ENCODE measurements around the gene DMD.

Gene DMD

DNA sequence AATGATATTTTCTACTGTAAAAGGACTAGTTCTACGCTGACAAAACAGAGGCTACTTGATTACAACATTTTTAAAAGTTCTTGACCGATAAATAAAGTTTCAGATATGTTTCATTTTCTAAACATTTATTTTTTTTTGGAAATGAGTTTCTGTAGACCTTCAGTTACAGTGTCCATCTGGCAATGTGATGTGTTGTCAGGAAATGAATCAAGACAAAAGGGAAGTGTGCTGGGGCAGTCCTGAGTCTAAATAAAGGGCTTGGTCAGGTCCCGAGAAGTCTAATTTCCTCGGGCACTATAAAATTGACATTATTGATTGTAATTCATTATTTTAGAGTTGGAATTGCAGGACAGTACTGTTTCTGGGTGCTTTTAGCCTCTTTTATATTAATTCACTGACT is 2082.5 kb downstream of the DMD start:
- DNase-seq (ENCODE audit: low read depth, low spot score): no peak

DNA sequence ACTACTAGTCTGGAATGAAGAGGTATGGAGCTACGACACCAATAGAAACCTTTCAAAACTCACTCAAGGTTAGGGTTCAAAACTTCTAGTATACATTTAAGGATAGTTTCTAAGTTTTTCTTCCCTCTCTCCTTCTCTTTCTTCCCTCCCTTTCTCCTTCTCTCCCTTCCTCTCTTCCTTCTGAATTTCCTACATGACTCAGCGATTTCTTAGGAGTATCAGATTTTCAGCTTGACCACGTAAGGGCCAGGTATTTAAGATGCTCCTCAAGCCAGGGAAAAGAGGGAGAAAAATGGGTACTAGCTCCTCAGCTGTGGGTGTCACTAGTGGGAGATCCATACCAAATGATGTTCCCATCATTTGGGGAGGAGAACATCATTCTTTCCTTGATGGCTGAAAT is 2083.6 kb downstream of the DMD start:
- DNase-seq (ENCODE audit: low read depth, low spot score): no peak

DNA sequence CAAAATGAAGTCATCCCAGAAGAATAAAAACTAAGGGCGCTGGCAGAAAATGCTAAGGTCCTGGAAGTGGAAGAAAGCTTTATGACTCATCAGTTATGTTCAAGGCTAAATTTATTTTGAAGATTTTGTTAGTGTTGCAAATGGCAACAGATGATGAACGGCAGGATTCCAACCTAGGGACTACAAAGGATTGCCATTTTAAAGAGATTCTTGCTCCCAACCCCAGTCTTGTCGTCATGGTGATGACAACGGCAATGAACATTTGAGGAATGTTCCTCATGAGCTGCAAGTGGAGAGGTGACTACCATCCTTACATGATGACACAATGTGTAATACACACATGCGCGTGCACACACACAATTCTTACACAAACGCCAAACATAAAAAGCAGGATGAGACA is 2085.1 kb downstream of the DMD start:
- no peak for DNase-seq (ENCODE audit: low read depth, low spot score)

DNA sequence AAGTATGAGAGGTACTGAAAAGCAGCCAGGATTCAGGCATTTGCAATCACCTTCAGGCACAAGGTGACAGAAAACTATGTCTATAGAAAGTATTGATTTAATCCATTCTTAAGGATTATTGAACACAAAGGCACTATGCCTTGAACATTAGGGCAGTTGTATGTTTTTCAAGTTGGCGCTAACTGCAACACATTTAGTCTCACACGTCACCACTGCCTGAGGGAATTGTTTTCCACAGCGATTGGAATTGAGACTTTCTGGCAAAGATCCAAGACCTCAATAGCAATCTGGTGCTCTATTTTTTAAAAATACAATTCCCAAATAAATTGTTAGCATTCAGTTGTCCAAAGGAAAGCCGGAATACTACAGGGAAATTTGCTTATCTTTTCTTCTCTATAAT is 2086.8 kb downstream of the DMD start:
- DNase-seq (ENCODE audit: low read depth, low spot score): no peak

DNA sequence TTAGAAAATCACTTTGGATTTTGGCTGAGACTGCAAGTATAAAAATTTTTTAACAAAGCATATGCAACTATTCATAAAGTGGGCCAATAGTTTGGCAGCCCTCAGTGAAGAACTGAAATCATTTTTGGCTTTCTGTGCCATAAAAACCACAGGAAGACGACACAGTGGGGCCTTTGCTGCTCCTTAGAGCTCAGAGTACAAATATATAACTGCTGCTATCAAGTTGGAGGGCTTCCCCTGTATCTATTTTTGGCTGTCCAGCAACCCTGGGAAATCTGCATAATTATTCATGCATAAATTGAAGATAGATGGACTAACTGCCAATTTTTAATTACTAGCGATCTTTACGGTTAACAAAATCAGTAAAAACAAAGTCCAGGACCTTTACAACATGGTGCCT is 2088.0 kb downstream of the DMD start:
- no peak for DNase-seq (ENCODE audit: low read depth, low spot score)

DNA sequence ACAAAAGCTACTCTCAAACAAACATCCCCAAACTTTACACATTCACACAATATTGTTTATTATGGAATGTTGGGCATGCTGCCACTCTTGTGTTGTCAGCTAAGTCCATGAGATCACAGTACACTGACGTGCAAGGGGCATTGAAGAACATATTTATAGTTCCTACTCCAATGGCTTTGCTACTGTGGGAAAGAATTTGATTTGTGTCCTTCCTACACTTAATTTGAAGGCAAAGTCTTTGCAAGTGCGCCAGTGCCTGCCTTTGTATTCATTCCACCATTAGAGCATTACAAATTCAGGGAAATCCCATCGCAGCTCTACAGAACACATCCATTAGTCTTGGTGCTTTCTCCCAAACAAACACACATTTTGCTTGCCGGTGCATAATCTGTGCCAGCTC is 2094.1 kb downstream of the DMD start:
- DNase-seq (ENCODE audit: low read depth, low spot score): no peak

- no peak for DNase-seq (ENCODE audit: low read depth, low spot score)
Measured at GRCh38 chrX:31115398-31115797, 2096.0 kb downstream of the DMD start.

GRCh38 chrX:31114858-31115257 is 2096.5 kb downstream of the DMD start:
- no peak for DNase-seq (ENCODE audit: low read depth, low spot score)

DNA sequence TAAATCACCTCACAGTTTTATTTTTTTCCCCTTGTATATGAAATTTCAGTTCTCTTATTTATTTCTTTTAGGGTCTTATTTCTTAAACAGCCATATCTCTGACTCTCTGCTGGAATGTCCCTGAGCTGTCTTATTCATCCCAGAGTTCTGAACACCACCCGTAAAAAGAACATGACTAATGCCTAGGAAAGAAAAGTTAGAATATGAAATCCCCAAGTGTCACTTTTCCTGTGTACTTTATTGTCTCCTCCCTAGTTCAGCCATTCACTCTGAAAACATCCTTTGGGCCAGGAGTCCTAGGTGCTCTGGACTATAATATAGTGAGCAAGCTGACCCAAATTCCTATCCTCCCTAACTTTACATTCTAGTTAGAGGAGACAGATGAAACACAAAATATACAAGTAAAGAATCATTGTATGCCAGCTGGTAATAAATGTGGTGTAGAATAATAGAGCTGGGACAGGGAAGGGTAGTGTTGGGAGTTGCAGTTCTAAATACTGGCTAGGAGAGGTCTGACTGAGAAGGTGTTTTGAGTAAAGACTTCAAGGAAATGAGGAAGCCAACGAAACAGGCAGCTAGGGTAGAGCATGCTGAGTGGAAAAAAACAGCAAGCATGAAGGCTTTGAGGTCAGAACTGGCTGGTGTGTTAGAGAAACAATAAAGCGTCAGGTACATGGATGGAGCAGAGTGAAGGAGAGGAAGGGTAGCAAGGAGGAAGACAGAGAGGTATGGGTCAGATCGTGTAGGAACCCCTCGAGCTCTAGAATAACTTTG is 2098.9 kb downstream of the DMD start:
- no peak for DNase-seq (ENCODE audit: low read depth, low spot score)

GRCh38 chrX:31110657-31111056 is 2100.7 kb downstream of the DMD start:
- DNase-seq (ENCODE audit: low read depth, low spot score): no peak

GRCh38 chrX:31099536-31100090 is 2111.7 kb downstream of the DMD start:
- DNase-seq (ENCODE audit: low read depth, low spot score): no peak

DNA sequence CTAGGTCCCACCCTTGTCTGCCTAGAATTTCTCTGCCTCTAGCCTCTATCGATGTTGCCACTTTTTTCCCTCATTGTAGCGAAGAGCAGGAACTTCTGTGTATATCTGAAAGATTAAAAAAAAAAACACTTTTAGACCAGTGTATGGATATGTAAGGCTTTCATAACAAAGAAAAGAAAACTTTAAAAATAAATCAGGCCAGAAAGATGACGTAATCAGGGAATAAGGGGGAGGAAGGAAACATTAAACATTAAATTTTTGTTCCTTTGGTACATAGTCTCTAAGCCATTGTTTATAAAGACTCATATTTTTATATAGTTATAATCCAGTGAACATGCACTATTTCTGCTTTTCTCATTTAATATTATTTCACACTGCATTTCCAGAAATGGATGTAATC is 2113.3 kb downstream of the DMD start:
- DNase-seq (ENCODE audit: low read depth, low spot score): no peak

DNA sequence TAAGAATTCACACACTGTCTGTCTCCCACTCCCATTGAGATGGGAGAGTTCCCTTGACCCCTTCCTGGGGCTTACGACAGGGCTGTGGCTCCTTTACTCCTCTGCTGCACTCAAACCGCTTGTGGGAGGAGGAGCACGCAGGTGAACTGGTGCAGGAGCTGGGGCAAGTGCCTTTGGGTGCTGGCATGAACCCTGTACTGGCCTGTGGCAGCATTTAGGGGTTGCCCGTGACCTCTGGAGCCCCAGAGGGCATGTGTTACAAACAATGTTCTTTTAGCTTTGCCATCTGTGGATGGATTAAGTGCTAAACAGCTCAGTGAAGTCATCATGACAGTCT is 2117.7 kb downstream of the DMD start:
- DNase-seq (ENCODE audit: low read depth, low spot score): no peak

- DNase-seq (ENCODE audit: low read depth, low spot score): no peak
Measured at GRCh38 chrX:31092970-31093638, 2118.2 kb downstream of the DMD start.

DNA sequence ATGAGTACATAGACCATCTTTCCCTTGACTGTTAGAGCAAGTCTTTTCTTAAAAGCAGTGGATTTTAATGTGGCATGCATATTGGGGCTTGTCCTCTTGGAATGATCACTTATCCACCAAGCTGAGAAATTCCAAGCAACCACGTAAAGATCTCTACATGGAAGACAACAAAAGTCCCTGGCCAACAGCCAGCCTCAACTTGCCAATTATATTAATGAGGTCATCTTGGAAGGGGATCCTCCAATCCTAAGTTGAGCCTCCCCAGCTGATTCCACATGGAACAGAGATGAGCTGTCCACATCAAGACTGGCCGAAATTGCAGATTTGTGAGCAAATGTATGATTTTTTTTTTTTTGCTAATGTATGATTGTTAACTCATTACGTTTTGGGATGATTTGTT is 2118.9 kb downstream of the DMD start:
- no peak for DNase-seq (ENCODE audit: low read depth, low spot score)

GRCh38 chrX:31091819-31092218 is 2119.5 kb downstream of the DMD start:
- no peak for DNase-seq (ENCODE audit: low read depth, low spot score)

DNA sequence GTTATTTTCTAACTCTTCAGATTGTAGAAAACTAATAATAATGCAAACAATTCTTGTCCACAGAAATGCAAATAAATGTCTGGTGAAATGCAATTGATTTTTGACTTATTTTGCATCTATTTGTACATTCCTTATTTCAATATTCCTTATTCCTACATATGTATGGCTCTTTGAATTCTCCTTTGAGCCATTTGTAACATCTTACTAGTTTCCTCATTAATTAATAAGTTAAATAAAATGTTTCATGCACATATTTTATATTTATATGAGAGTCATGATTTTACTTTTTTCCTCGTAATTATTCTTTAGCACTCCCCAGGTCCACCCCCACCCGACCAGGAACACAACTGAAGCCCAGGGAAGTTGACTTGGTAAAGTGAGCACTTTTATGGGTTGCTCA is 2136.8 kb downstream of the DMD start:
- DNase-seq (ENCODE audit: low read depth, low spot score): no peak

DNA sequence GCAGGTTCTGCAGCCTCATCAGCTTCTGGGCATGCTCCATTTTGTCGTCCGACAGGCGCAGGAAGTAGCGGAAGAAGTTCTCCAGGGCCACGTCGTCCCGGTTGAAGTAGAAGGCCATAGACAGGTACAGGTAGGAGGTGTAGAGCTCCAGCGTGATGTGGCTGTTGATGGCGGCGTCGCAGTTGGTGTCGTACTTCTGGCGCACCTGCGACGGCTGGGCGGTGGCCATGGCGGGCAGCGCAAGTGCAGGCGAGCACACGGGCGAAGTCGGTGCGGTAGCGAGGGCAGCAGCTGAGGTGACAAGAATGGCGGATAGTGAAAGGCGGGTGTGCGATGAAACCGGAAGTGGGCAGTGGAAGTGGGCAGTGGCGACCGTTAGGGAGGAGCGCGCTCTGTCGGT is 2139.6 kb downstream of the DMD start, which contains the start of gene FTHL17:
FTHL17 (minus strand) TSS at position 317 of the 400 bp plus-strand sequence; CDS start at position 229, 88 bp downstream.
- no peak for DNase-seq (ENCODE audit: low read depth, low spot score)

GRCh38 chrX:31071262-31071661 is 2140.1 kb downstream of the DMD start:
- DNase-seq (ENCODE audit: low read depth, low spot score): no peak

DNA sequence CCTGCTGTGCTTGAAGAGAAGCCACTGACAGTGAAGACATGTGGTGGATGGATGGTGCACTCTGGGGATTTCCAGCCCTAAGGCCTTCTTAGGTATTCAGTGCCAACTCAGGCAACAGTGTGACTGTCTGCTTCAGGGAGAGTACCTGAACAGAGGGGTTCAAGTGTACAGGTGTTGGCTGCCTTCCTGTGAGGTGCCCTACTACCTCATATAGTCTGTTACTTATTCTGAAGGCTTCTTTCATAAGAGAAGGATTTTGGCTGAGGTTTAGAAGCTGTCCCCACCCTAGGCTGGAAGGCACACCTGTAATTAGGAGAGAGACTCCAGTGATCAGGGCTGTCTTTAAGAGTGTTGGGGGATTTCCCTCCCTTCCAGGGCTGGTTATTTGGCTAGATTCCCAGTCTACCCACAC is 2141.3 kb downstream of the DMD start:
- DNase-seq (ENCODE audit: low read depth, low spot score): no peak
